Measurements from ENCODE around the gene FAM50B.

DNA sequence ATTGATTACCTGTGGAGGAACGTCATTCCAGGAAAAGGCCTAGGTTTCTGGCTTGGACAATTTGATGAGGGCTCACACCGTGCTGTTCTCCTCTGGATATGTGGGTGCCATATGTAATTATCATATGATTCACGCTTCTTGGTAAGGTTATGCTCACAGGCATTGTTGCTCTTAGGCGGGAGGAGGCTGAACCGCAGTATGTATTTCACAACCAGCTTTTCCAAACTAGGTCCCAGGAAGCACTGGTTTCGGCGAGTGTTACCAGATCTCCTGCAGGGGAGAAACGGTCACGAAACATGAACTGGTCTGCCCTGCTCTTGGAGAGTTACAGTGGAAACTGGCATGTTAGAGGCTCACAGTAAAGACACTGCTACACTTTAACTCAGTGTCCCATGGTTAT is 793 bp upstream of the FAM50B start:
- no peak for TF ChIP-seq POLR2A (IDR thresholded peaks at IDR 0.05)
- TF ChIP-seq, protein P1, sequence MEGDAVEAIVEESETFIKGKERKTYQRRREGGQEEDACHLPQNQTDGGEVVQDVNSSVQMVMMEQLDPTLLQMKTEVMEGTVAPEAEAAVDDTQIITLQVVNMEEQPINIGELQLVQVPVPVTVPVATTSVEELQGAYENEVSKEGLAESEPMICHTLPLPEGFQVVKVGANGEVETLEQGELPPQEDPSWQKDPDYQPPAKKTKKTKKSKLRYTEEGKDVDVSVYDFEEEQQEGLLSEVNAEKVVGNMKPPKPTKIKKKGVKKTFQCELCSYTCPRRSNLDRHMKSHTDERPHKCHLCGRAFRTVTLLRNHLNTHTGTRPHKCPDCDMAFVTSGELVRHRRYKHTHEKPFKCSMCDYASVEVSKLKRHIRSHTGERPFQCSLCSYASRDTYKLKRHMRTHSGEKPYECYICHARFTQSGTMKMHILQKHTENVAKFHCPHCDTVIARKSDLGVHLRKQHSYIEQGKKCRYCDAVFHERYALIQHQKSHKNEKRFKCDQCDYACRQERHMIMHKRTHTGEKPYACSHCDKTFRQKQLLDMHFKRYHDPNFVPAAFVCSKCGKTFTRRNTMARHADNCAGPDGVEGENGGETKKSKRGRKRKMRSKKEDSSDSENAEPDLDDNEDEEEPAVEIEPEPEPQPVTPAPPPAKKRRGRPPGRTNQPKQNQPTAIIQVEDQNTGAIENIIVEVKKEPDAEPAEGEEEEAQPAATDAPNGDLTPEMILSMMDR (IDR thresholded peaks at IDR 0.05) = no peak

Data from esophagus squamous epithelium (tissue), 4 donors.